ENCODE results near the gene FUCA1. TPM values are rescaled to one million over a fixed set of nuclear protein-coding genes. Genes with fewer than 3 reads are reported as not detected.

FUCA1 gene
- total RNA-seq, 1 experiment from 2014 or later, result 0.18 TPM

- peaks cover 7% of the 10 kb centered on the region; the same call in 1 of the 2 replicates for H3K36me3 ChIP-seq
- DNase-seq, result no peak
- no peak overlapping the region for H3K27ac ChIP-seq
- H3K9me3 ChIP-seq (replicated peaks), result no peaks in the 10 kb centered on the region
- H3K27me3 ChIP-seq, result no peaks in the 10 kb centered on the region; the same call in 1 of the 2 replicates
- no peak overlapping the region for H3K4me3 ChIP-seq
- peaks cover 8% of the 10 kb centered on the region for H3K4me1 ChIP-seq
Observed at GRCh38 chr1:23796466-23797271, 71.4 kb downstream of the FUCA1 start.

GRCh38 chr1:23795676-23796465, 72.2 kb downstream of the FUCA1 start:
- Histone ChIP-seq H3K4me3 (no peak overlapping the region), H3K36me3 (peaks cover 7% of the 10 kb centered on the region; the same call in 1 of the 2 replicates), H3K9me3 (replicated peaks) (no peaks in the 10 kb centered on the region), H3K4me1 (peaks cover 8% of the 10 kb centered on the region), H3K27ac (no peak overlapping the region), H3K27me3 (no peaks in the 10 kb centered on the region)
- DNase-seq, result no peak

Other genes with a start within 250 kb of the FUCA1 start
- 3,637 and 3,779 TPM in 2 replicates for gene RPL11, start 176.5 kb downstream of the FUCA1 start, total RNA-seq (2014; rRNA removed; shearing (Covaris generic))
- gene ELOA, start 124.8 kb downstream of the FUCA1 start, total RNA-seq (2014; rRNA removed; shearing (Covaris generic)), result 62.4 and 65.9 TPM in 2 replicates
- 50.2 and 53.1 TPM in 2 replicates for gene PITHD1, start 89.9 kb downstream of the FUCA1 start, total RNA-seq (2014; rRNA removed; shearing (Covaris generic))
- 61.2 and 66.8 TPM in 2 replicates for gene LYPLA2, start 77.1 kb downstream of the FUCA1 start, total RNA-seq (2014; rRNA removed; shearing (Covaris generic))
- 31.5 and 34.9 TPM in 2 replicates for gene GALE, start 67.5 kb downstream of the FUCA1 start, total RNA-seq (2014; rRNA removed; shearing (Covaris generic))
- 8.8 and 9.2 TPM in 2 replicates for gene HMGCL, start 42.9 kb downstream of the FUCA1 start, total RNA-seq (2014; rRNA removed; shearing (Covaris generic))
- not detected in 2 replicates for gene CNR2, start 45.1 kb upstream of the FUCA1 start, total RNA-seq (2014; rRNA removed; shearing (Covaris generic))
- gene PNRC2, start 91.5 kb upstream of the FUCA1 start, total RNA-seq (2014; rRNA removed; shearing (Covaris generic)), result 131 and 145 TPM in 2 replicates
- 195 and 245 TPM in 2 replicates for gene SRSF10, start 112.0 kb upstream of the FUCA1 start, total RNA-seq (2014; rRNA removed; shearing (Covaris generic))
- 0.03 TPM in 1 of 2 replicates, not detected in the other for gene MYOM3, start 243.8 kb upstream of the FUCA1 start, total RNA-seq (2014; rRNA removed; shearing (Covaris generic))